ENCODE measurements around the gene CDH2.

GRCh38 chr18:28078298-28078697, 98.6 kb downstream of the CDH2 start:
- TF ChIP-seq, protein P1, sequence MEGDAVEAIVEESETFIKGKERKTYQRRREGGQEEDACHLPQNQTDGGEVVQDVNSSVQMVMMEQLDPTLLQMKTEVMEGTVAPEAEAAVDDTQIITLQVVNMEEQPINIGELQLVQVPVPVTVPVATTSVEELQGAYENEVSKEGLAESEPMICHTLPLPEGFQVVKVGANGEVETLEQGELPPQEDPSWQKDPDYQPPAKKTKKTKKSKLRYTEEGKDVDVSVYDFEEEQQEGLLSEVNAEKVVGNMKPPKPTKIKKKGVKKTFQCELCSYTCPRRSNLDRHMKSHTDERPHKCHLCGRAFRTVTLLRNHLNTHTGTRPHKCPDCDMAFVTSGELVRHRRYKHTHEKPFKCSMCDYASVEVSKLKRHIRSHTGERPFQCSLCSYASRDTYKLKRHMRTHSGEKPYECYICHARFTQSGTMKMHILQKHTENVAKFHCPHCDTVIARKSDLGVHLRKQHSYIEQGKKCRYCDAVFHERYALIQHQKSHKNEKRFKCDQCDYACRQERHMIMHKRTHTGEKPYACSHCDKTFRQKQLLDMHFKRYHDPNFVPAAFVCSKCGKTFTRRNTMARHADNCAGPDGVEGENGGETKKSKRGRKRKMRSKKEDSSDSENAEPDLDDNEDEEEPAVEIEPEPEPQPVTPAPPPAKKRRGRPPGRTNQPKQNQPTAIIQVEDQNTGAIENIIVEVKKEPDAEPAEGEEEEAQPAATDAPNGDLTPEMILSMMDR (IDR thresholded peaks at IDR 0.05; ENCODE audit: low read depth, low read length, missing input control), result no peak
- TF ChIP-seq, protein P2, sequence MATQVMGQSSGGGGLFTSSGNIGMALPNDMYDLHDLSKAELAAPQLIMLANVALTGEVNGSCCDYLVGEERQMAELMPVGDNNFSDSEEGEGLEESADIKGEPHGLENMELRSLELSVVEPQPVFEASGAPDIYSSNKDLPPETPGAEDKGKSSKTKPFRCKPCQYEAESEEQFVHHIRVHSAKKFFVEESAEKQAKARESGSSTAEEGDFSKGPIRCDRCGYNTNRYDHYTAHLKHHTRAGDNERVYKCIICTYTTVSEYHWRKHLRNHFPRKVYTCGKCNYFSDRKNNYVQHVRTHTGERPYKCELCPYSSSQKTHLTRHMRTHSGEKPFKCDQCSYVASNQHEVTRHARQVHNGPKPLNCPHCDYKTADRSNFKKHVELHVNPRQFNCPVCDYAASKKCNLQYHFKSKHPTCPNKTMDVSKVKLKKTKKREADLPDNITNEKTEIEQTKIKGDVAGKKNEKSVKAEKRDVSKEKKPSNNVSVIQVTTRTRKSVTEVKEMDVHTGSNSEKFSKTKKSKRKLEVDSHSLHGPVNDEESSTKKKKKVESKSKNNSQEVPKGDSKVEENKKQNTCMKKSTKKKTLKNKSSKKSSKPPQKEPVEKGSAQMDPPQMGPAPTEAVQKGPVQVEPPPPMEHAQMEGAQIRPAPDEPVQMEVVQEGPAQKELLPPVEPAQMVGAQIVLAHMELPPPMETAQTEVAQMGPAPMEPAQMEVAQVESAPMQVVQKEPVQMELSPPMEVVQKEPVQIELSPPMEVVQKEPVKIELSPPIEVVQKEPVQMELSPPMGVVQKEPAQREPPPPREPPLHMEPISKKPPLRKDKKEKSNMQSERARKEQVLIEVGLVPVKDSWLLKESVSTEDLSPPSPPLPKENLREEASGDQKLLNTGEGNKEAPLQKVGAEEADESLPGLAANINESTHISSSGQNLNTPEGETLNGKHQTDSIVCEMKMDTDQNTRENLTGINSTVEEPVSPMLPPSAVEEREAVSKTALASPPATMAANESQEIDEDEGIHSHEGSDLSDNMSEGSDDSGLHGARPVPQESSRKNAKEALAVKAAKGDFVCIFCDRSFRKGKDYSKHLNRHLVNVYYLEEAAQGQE (IDR thresholded peaks at IDR 0.05), result no peak
- no peak for TF ChIP-seq JUND (IDR thresholded peaks at IDR 0.05)
- TF ChIP-seq GABPA (IDR thresholded peaks at IDR 0.05 in 1 of 2, conservative IDR thresholded peaks at IDR 0.05 in 1 of 2), result no peak
- TF ChIP-seq, protein P3, sequence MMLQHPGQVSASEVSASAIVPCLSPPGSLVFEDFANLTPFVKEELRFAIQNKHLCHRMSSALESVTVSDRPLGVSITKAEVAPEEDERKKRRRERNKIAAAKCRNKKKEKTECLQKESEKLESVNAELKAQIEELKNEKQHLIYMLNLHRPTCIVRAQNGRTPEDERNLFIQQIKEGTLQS (IDR thresholded peaks at IDR 0.05), result no peak
- TF ChIP-seq RAD21 (IDR thresholded peaks at IDR 0.05), result no peak
- no peak for TF ChIP-seq YY1 (IDR thresholded peaks at IDR 0.05)
- TF ChIP-seq, protein P4, sequence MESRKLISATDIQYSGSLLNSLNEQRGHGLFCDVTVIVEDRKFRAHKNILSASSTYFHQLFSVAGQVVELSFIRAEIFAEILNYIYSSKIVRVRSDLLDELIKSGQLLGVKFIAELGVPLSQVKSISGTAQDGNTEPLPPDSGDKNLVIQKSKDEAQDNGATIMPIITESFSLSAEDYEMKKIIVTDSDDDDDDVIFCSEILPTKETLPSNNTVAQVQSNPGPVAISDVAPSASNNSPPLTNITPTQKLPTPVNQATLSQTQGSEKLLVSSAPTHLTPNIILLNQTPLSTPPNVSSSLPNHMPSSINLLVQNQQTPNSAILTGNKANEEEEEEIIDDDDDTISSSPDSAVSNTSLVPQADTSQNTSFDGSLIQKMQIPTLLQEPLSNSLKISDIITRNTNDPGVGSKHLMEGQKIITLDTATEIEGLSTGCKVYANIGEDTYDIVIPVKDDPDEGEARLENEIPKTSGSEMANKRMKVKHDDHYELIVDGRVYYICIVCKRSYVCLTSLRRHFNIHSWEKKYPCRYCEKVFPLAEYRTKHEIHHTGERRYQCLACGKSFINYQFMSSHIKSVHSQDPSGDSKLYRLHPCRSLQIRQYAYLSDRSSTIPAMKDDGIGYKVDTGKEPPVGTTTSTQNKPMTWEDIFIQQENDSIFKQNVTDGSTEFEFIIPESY (IDR thresholded peaks at IDR 0.05), result no peak
- TF ChIP-seq, protein P5, sequence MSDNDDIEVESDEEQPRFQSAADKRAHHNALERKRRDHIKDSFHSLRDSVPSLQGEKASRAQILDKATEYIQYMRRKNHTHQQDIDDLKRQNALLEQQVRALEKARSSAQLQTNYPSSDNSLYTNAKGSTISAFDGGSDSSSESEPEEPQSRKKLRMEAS (IDR thresholded peaks at IDR 0.05), result no peak
- TF ChIP-seq NR2F2 (IDR thresholded peaks at IDR 0.05), result no peak
- no peak for TF ChIP-seq EGR1 (IDR thresholded peaks at IDR 0.05; ENCODE audit: low read depth in 2 of 2)
- TF ChIP-seq FOXA1 (IDR thresholded peaks at IDR 0.05), result no peak
- TF ChIP-seq TAF1 (conservative IDR thresholded peaks at IDR 0.05), result no peak
